D721Med (cell line): Measurements from ENCODE around the gene LYZL4.
A peak's percentile ranks its signal among the peaks of the same experiment; 100 is the strongest.

Source experiments
- DNase-seq: peaks from one replicate; pipeline ENCODE4 v3.0.0; 2011; ENCODE audit warnings: low spot score; ENCODE audit not compliant: insufficient read length
- FAIRE-seq: peaks from 2 replicates; lab custom pipeline; 2011; peaks lifted over from hg19 to GRCh38; lab: Jason Lieb, UNC
- TF ChIP-seq, protein P1 (sequence below): IDR thresholded peaks from 2 replicates; pipeline ENCODE4 v1.5.1; 2012; ENCODE audit warnings: mild to moderate bottlenecking, control low read depth; ENCODE audit not compliant: insufficient read depth; ENCODE audit errors: missing control alignments

Gene LYZL4

DNA sequence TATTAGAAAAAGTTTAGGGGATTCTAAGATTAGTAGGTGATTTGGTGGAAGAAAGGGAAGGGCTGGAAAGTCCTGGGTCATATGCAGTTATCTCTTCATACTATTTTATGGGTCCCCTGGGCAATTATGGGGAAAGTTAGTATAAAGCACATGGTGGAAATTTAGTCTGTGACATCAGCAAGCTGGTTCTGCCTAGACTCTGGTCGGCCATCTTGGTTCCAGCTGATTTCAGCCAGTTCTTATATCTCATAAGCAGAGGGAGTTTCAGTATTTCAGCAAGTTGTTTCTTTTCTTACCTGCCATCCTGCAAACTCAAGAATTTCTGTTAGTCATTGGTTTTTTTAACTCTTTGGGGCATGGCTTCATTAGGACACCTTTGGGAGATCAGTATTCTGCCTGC is 1.0 kb upstream of the LYZL4 start:
- TF ChIP-seq, protein P1, sequence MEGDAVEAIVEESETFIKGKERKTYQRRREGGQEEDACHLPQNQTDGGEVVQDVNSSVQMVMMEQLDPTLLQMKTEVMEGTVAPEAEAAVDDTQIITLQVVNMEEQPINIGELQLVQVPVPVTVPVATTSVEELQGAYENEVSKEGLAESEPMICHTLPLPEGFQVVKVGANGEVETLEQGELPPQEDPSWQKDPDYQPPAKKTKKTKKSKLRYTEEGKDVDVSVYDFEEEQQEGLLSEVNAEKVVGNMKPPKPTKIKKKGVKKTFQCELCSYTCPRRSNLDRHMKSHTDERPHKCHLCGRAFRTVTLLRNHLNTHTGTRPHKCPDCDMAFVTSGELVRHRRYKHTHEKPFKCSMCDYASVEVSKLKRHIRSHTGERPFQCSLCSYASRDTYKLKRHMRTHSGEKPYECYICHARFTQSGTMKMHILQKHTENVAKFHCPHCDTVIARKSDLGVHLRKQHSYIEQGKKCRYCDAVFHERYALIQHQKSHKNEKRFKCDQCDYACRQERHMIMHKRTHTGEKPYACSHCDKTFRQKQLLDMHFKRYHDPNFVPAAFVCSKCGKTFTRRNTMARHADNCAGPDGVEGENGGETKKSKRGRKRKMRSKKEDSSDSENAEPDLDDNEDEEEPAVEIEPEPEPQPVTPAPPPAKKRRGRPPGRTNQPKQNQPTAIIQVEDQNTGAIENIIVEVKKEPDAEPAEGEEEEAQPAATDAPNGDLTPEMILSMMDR, result no peak
- no peak for FAIRE-seq

GRCh38 chr3:42408156-42408555 is 2.3 kb downstream of the LYZL4 start:
- FAIRE-seq (no peak), DNase-seq (no peak)
- TF ChIP-seq, protein P1, result no peak

More for the DNA sequence above, 1.0 kb upstream of the LYZL4 start:
- DNase-seq, result no peak

- TF ChIP-seq, protein P1, result no peak
- DNase-seq (no peak), FAIRE-seq (no peak)
Observed at GRCh38 chr3:42406727-42407450, 3.5 kb downstream of the LYZL4 start.

GRCh38 chr3:42405857-42406256 is 4.6 kb downstream of the LYZL4 start:
- FAIRE-seq, result no peak

DNA sequence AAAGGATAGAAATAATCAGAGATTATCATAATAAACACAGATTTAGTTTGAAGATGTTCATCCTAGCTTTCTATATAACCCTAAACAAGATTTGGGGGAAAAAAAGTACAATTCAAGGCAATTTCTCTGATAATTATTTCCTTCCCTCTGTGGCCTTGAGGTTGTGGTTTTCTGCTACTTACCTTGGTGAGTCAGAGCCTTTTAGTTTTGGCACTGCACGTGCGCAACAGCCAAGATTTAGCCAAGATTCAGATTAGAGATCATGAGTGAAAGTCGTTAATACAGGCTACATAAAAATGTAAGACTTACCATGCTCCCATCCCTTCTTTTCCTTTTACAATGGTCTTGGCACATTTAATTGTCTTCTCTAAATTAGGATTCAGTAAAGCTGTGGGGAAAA is 6.7 kb downstream of the LYZL4 start:
- DNase-seq (no peak), FAIRE-seq (no peak)
- TF ChIP-seq, protein P1, result no peak

More at GRCh38 chr3:42405857-42406256, 4.6 kb downstream of the LYZL4 start:
- DNase-seq, result no peak
- TF ChIP-seq, protein P1, result no peak

DNA sequence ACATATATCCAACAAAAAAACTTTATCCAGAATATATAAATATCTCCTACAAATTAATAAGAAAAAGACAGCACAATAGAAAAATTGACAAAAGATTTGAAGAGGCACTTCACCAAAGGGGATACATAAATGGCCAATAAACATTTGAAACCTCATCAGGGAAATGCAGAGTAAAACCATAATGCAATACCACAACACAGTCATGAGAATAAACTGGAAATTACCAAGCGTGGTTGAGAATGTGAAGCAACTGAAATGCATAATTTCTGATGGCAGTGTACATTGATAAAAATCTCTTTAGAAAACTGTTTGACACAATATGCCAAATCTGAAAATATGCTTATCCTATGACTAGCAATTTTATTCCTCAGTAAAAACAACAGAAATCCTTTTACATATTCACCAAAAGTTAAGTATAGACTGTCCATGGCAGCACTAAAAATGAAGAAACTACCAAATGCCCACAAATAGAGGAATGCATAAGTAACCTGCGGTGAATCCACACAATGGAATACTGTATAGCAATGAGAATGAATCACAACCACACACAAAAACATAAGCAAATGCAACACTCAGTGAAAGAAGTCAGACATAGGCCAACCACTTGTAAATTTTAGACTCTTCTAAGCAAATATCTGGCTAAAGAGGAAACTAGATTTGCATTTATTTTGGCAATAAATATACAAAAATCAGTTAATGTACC is 7.9 kb downstream of the LYZL4 start:
- TF ChIP-seq, protein P1, result no peak
- DNase-seq (no peak), FAIRE-seq (no peak)

DNA sequence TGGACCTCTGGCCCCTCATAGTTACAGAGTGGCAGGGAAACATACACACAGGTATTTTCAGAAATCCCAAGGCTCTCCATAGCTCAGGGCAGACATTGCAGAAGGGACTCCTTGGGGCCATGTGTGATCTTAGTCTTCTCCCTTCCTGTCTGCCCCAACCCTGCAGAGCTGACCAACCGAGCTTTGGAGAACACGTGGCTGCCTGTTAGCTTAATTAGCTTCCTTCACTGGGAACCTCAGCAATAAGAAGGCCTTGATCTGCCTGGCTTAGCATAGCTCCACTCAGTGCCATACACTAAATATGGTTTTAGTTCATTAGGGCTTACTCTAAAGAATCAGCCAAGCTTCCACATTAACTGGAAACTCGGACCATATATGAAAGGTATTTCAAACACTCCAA is 12.3 kb downstream of the LYZL4 start:
- FAIRE-seq, result peak; percentile 16
- TF ChIP-seq, protein P1, result no peak
- DNase-seq, result no peak
